ENCODE measurements around the gene KDM4B. TPM values are rescaled to one million over a fixed set of nuclear protein-coding genes. Genes with fewer than 3 reads are reported as not detected.
A peak's percentile ranks its signal among the peaks of the same experiment; 100 is the strongest.

The KDM4B gene
- total RNA-seq, 1 donor, result 22.1 TPM

GRCh38 chr19:5113633-5114586 is 145.0 kb downstream of the KDM4B start:
- Histone ChIP-seq H3K4me1 (ENCODE audit: insufficient read depth, low read length) (peaks cover 6% of the 10 kb centered on the region), H3K9me3 (ENCODE audit: low read depth, low read length) (no peaks in the 10 kb centered on the region), H3K36me3 (ENCODE audit: insufficient read depth, low read length) (peaks cover 12% of the 10 kb centered on the region), H2AFZ (ENCODE audit: low read length) (no peak overlapping the region), H3K27me3 (ENCODE audit: insufficient read depth, low read length) (no peaks in the 10 kb centered on the region), H3K27ac (ENCODE audit: low read depth, low read length) (no peak overlapping the region), H3K4me3 (ENCODE audit: insufficient read depth, low read length) (no peak overlapping the region), H4K20me1 (ENCODE audit: insufficient read depth, low read length) (no peaks in the 10 kb centered on the region), H3K79me2 (ENCODE audit: insufficient read depth, low read length) (no peaks in the 10 kb centered on the region), H3K4me2 (ENCODE audit: insufficient read depth, low read length) (no peak overlapping the region)
- no peak for TF ChIP-seq CTCF (IDR thresholded peaks at IDR 0.05; ENCODE audit: extremely low read depth, low read depth, low read length)
- DNase-seq (ENCODE audit: insufficient read length, low spot score, missing footprints), result no peak

DNA sequence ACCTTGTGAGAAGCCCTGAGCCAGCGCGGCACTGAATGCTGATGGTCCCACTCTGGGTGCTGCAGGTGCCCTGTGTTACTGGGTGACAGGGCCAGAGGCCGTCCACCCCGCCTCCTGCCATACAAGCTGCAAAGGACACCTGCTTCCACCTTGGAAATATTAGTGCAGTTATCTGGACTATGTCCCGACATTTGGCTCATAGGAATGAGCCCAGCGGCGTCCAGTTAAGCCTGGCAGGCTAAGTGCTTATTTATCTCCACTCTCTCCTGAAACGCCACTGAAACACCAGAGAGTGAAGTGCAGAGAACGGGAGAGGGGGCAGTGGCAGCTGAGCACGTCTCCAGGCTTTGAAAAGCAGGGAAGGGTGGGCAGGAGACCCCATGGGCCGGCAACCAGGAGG is 145.8 kb downstream of the KDM4B start:
- no peak for DNase-seq (ENCODE audit: insufficient read length, low spot score, missing footprints)
- H3K27me3 ChIP-seq (ENCODE audit: insufficient read depth, low read length), result no peaks in the 10 kb centered on the region
- no peaks in the 10 kb centered on the region for H3K79me2 ChIP-seq (ENCODE audit: insufficient read depth, low read length)
- no peak for TF ChIP-seq CTCF (IDR thresholded peaks at IDR 0.05; ENCODE audit: extremely low read depth, low read depth, low read length)
- no peak overlapping the region for H3K4me3 ChIP-seq (ENCODE audit: insufficient read depth, low read length)
- peaks cover 6% of the 10 kb centered on the region for H3K4me1 ChIP-seq (ENCODE audit: insufficient read depth, low read length)
- no peaks in the 10 kb centered on the region for H3K9me3 ChIP-seq (ENCODE audit: low read depth, low read length)
- H3K27ac ChIP-seq (ENCODE audit: low read depth, low read length), result no peak overlapping the region
- H3K36me3 ChIP-seq (ENCODE audit: insufficient read depth, low read length), result peaks cover 12% of the 10 kb centered on the region
- H3K4me2 ChIP-seq (ENCODE audit: insufficient read depth, low read length), result no peak overlapping the region
- H4K20me1 ChIP-seq (ENCODE audit: insufficient read depth, low read length), result no peaks in the 10 kb centered on the region
- no peak overlapping the region for H2AFZ ChIP-seq (ENCODE audit: low read length)

DNA sequence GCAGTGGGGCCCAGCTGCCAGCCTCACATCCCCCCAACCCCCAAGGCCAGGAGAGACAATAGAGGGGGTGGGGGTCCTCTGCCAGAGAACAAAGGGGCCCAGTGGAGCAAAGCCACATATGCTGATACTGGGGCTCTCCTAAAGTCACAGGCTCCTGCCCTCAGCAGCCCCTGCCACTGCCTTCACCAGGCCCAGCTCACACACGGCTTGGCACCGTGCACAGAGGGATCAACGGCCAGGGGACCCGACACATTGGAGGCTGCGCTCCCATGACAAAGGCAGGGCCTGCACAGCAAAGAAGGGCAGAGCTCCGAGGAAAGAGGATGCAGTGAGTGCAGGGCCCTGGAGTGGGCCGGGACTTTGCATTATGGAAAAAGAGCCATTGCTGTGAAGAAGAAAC is 146.4 kb downstream of the KDM4B start:
- Histone ChIP-seq H3K27me3 (ENCODE audit: insufficient read depth, low read length) (no peaks in the 10 kb centered on the region), H3K36me3 (ENCODE audit: insufficient read depth, low read length) (peaks cover 12% of the 10 kb centered on the region), H2AFZ (ENCODE audit: low read length) (no peak overlapping the region), H3K4me3 (ENCODE audit: insufficient read depth, low read length) (no peak overlapping the region), H3K4me1 (ENCODE audit: insufficient read depth, low read length) (peaks cover 6% of the 10 kb centered on the region), H4K20me1 (ENCODE audit: insufficient read depth, low read length) (no peaks in the 10 kb centered on the region), H3K79me2 (ENCODE audit: insufficient read depth, low read length) (no peaks in the 10 kb centered on the region), H3K4me2 (ENCODE audit: insufficient read depth, low read length) (no peak overlapping the region), H3K9me3 (ENCODE audit: low read depth, low read length) (no peaks in the 10 kb centered on the region), H3K27ac (ENCODE audit: low read depth, low read length) (no peak overlapping the region)
- DNase-seq (ENCODE audit: insufficient read length, low spot score, missing footprints), result no peak
- TF ChIP-seq CTCF (IDR thresholded peaks at IDR 0.05; ENCODE audit: extremely low read depth, low read depth, low read length), result no peak

GRCh38 chr19:5115771-5116202 is 146.9 kb downstream of the KDM4B start:
- peaks cover 6% of the 10 kb centered on the region for H3K4me1 ChIP-seq (ENCODE audit: insufficient read depth, low read length)
- H2AFZ ChIP-seq (ENCODE audit: low read length), result no peak overlapping the region
- no peak overlapping the region for H3K27ac ChIP-seq (ENCODE audit: low read depth, low read length)
- TF ChIP-seq CTCF (IDR thresholded peaks at IDR 0.05; ENCODE audit: extremely low read depth, low read depth, low read length), result no peak
- H3K9me3 ChIP-seq (ENCODE audit: low read depth, low read length), result no peaks in the 10 kb centered on the region
- H3K79me2 ChIP-seq (ENCODE audit: insufficient read depth, low read length), result no peaks in the 10 kb centered on the region
- no peaks in the 10 kb centered on the region for H3K27me3 ChIP-seq (ENCODE audit: insufficient read depth, low read length)
- peak; percentile 94 for DNase-seq (ENCODE audit: insufficient read length, low spot score, missing footprints)
- H3K4me2 ChIP-seq (ENCODE audit: insufficient read depth, low read length), result no peak overlapping the region
- no peak overlapping the region for H3K4me3 ChIP-seq (ENCODE audit: insufficient read depth, low read length)
- H4K20me1 ChIP-seq (ENCODE audit: insufficient read depth, low read length), result no peaks in the 10 kb centered on the region
- H3K36me3 ChIP-seq (ENCODE audit: insufficient read depth, low read length), result peaks cover 12% of the 10 kb centered on the region
